Large intestine (tissue), 3 donors: Measurements from ENCODE around the gene GPRC5D. TPM values are rescaled to one million over a fixed set of nuclear protein-coding genes. Genes with fewer than 3 reads are reported as not detected.

Source experiments
- DNase-seq, 2 donors: peaks; one replicate each; pipeline versions ENCODE4 v3.0.0 to v3.0.0-alpha.2; 2013
- H3K27ac ChIP-seq: one replicate; pipeline ENCODE4 v1.5.1; 2013; ENCODE audit warnings: low read length
- H3K27me3 ChIP-seq: 2 replicates; pipeline ENCODE4 v1.6.1; 2013; ENCODE audit warnings: low read length; ENCODE audit not compliant: control insufficient read depth, insufficient read depth
- H3K36me3 ChIP-seq: 2 replicates; pipeline ENCODE4 v1.6.1; 2013; ENCODE audit warnings: low read length; ENCODE audit not compliant: control insufficient read depth, insufficient read depth
- H3K4me1 ChIP-seq: one replicate; pipeline ENCODE4 v1.6.1; 2013; ENCODE audit warnings: low read length; ENCODE audit not compliant: control insufficient read depth, insufficient read depth
- H3K4me3 ChIP-seq: one replicate; pipeline ENCODE4 v1.5.1; 2013; ENCODE audit warnings: low read length
- H3K9me3 ChIP-seq: one replicate; pipeline ENCODE4 v1.6.1; 2013; ENCODE audit warnings: mild to moderate bottlenecking, low read depth, low read length, moderate library complexity; ENCODE audit not compliant: control insufficient read depth
- WGBS: methylation state at CpG from one replicate; pipeline ENCODE4 v1.1.5; 2013; ENCODE audit warnings: low lambda C conversion rate; ENCODE audit not compliant: insufficient coverage; 5-methylcytosine and 5-hydroxymethylcytosine counted together
- polyA plus RNA-seq: library from polyadenylated mRNA; unstranded; fragments of 120-200 nt; gene quantifications from one replicate; pipeline ENCODE4 v1.2.1, GENCODE V29; 2013

The GPRC5D gene
- polyA plus RNA-seq, 1 donor = 2.4 TPM

DNA sequence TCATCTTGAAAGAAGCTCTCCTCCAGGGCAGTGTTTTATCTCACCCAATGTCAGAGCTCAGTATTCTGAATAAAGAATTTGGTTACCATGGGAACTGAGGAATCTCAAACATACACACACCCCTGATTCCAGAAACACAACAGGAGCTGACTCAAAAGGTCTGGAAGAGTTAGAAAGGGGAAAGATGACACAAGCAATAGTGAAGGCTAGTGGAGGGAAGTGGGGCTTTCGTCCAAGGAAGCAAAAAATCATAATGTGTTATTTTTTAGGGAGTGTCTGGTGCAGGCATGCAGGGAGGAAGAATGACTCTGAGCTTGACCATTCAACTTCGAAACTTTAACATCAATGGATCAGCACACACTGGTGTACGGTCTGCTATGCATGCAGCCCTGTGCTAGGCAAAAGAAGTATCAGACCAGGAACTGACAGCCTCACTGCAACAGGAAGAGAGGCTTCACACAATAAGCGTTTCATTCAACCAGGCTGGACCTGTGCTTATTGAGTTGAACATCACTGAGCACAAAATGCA, 27.8 kb upstream of the GPRC5D start:
- peak overlapping the region; percentile 51 for H3K27ac ChIP-seq
- H3K4me3 ChIP-seq = no peak overlapping the region
- peak; percentile 38 to 42 for DNase-seq
- no peaks in the 10 kb centered on the region for H3K9me3 ChIP-seq
- WGBS = no CpG with 5 or more reads among the region's 4 CpGs
- H3K4me1 ChIP-seq = peaks cover 4% of the 10 kb centered on the region
- H3K36me3 ChIP-seq = peaks cover 73% of the 10 kb centered on the region
- H3K27me3 ChIP-seq = no peaks in the 10 kb centered on the region

- peak; percentile 27 to 29 for DNase-seq
- Histone ChIP-seq H3K36me3 (peaks cover 75% of the 10 kb centered on the region), H3K4me3 (no peak overlapping the region), H3K27ac (peak overlapping the region; percentile 51), H3K9me3 (no peaks in the 10 kb centered on the region), H3K27me3 (no peaks in the 10 kb centered on the region), H3K4me1 (peaks cover 3% of the 10 kb centered on the region)
- 86% methylated on average over 1 of the region's 4 CpGs for WGBS
Observed at GRCh38 chr12:12979126-12979525, 27.2 kb upstream of the GPRC5D start.

GRCh38 chr12:12977231-12977630, 25.3 kb upstream of the GPRC5D start:
- peaks cover 2% of the 10 kb centered on the region for H3K4me1 ChIP-seq
- no CpG with 5 or more reads among the region's 4 CpGs for WGBS
- no peak overlapping the region for H3K4me3 ChIP-seq
- peaks cover 85% of the 10 kb centered on the region for H3K36me3 ChIP-seq
- no peak for DNase-seq
- H3K9me3 ChIP-seq = peaks cover 5% of the 10 kb centered on the region
- H3K27me3 ChIP-seq = no peaks in the 10 kb centered on the region
- no peak overlapping the region for H3K27ac ChIP-seq

DNA sequence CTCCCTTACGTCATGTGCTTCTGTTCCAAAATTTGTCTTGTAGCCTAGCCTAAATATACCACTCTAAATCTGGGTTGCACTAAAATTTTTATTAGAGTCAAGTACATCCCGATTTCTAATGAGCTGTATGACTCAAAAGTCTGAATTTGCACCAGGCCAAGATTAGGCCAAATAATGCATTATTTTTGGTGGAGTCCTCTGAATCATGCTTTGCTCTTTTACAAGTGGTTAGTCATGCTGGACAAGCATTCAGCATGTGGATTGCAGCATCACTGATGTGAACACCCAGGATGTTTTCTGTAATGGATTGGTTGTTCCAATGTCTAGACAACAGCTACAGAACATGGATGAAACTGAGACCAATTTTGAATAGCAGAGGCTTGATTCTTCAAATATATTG, 24.4 kb upstream of the GPRC5D start:
- no peak overlapping the region for H3K4me3 ChIP-seq
- peaks cover 2% of the 10 kb centered on the region for H3K4me1 ChIP-seq
- peaks cover 82% of the 10 kb centered on the region for H3K36me3 ChIP-seq
- WGBS = 100% methylated on average over 2 of the region's 2 CpGs
- DNase-seq = no peak
- H3K27ac ChIP-seq = no peak overlapping the region
- peaks cover 5% of the 10 kb centered on the region for H3K9me3 ChIP-seq
- no peaks in the 10 kb centered on the region for H3K27me3 ChIP-seq

DNA sequence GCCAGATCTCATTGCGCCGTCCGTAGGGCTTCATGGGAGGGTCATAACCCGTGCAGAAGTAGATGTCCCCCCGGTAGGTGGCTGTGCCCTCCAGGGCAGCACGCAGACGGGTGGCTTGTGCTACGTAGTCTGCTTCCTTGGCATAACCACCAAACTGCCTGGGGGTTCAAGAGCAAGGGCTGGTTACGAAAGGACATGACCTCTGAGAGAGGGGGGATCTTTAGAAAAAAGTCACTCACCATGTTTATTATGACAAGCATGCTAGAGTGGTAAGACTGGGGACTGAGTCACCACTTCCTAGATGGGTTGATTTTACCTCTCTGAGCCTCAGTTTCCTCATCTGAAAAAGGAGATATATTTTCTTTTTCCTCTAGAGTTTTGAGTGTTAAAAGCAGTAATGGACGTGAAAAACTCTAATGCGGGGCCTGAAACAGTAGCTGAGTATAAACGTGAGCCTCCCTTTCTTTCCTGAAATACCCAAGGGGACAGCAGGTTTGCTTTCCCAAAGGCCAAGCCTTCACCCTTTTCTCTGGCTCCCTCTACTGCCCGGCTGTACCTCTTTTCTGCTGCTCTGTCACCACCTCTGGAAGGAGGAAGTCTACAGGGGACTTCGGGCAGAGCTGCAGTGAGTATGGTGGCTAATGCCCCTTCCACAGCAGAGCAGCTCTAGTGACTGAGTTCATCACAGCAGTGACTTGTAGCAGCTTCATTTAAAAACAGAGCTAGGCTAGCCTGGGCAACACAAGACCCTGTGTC, 23.5 kb upstream of the GPRC5D start:
- no peaks in the 10 kb centered on the region for H3K27me3 ChIP-seq
- H3K4me1 ChIP-seq = peaks cover 1% of the 10 kb centered on the region
- H3K27ac ChIP-seq = no peak overlapping the region
- no peak overlapping the region for H3K4me3 ChIP-seq
- DNase-seq = peak in 1 of 2 donors; percentile 31
- H3K9me3 ChIP-seq = peaks cover 5% of the 10 kb centered on the region
- peaks cover 76% of the 10 kb centered on the region for H3K36me3 ChIP-seq
- WGBS = 100% methylated on average over 1 of the region's 14 CpGs

GRCh38 chr12:12974211-12974610, 22.2 kb upstream of the GPRC5D start:
- no peak overlapping the region for H3K27ac ChIP-seq
- no peaks in the 10 kb centered on the region for H3K4me1 ChIP-seq
- no peak overlapping the region for H3K4me3 ChIP-seq
- no peak for DNase-seq
- H3K27me3 ChIP-seq = no peaks in the 10 kb centered on the region
- no CpG with 5 or more reads among the region's 4 CpGs for WGBS
- H3K36me3 ChIP-seq = peaks cover 66% of the 10 kb centered on the region
- peaks cover 5% of the 10 kb centered on the region for H3K9me3 ChIP-seq

GRCh38 chr12:12973019-12973418, 21.0 kb upstream of the GPRC5D start:
- Histone ChIP-seq H3K4me3 (no peak overlapping the region), H3K27ac (no peak overlapping the region), H3K27me3 (no peaks in the 10 kb centered on the region), H3K4me1 (no peaks in the 10 kb centered on the region), H3K9me3 (peaks cover 5% of the 10 kb centered on the region), H3K36me3 (peaks cover 61% of the 10 kb centered on the region)
- DNase-seq = no peak
- no CpG with 5 or more reads among the region's 2 CpGs for WGBS

- no peaks in the 10 kb centered on the region for H3K27me3 ChIP-seq
- no peak overlapping the region for H3K27ac ChIP-seq
- H3K4me1 ChIP-seq = no peaks in the 10 kb centered on the region
- H3K9me3 ChIP-seq = no peaks in the 10 kb centered on the region
- no peak overlapping the region for H3K4me3 ChIP-seq
- H3K36me3 ChIP-seq = peaks cover 18% of the 10 kb centered on the region
- 60% methylated on average over 1 of the region's 4 CpGs for WGBS
- no peak for DNase-seq
Observed at GRCh38 chr12:12965836-12966235, 13.9 kb upstream of the GPRC5D start.

GRCh38 chr12:12964255-12964654, 12.3 kb upstream of the GPRC5D start:
- Histone ChIP-seq H3K9me3 (no peaks in the 10 kb centered on the region), H3K27me3 (no peaks in the 10 kb centered on the region), H3K4me3 (no peak overlapping the region), H3K36me3 (peaks cover 14% of the 10 kb centered on the region), H3K27ac (no peak overlapping the region), H3K4me1 (no peaks in the 10 kb centered on the region)
- no peak for DNase-seq
- no CpG with 5 or more reads among the region's 4 CpGs for WGBS

DNA sequence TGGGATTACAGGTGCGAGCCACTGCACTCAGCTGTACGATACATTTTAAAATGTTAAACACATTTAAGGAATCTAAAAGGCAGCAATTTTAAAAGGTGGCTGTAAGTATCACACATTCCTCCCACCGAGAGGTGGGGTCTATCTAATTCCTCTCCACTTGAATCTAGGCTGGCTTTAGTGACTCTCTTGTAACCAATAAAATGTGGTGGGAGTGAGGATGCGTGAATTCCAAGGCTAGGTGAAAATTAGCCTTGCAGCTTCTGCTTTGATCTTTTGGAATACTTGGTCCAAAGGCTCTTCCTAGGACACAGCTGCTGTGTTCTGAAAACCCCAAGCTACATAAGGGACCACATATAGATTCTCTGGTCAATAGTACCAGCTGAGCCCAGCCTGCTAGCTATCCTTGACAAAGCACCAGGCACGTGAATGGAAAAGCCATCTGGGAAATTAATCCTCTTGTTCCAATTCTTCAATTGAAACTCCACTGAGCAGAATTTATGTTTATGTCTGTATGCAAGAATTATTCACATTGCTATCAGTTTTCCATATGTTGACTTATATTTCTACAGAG, 8.8 kb upstream of the GPRC5D start:
- no peak for DNase-seq
- Histone ChIP-seq H3K9me3 (no peaks in the 10 kb centered on the region), H3K27ac (no peak overlapping the region), H3K4me3 (no peak overlapping the region), H3K4me1 (no peaks in the 10 kb centered on the region), H3K27me3 (no peaks in the 10 kb centered on the region), H3K36me3 (no peaks in the 10 kb centered on the region)
- no CpG with 5 or more reads among the region's 5 CpGs for WGBS
